Mucosa of descending colon (tissue), 3 donors: ENCODE results near the gene COL4A2. TPM values are rescaled to one million over a fixed set of nuclear protein-coding genes. Genes with fewer than 3 reads are reported as not detected.
"Not testable (repeated sequence)": the region's sequence is repeated elsewhere in the genome, so short reads cannot be mapped to it uniquely, and the experiment has no call there.

Source experiments
- ATAC-seq: fragments of 200-7000 bp; cut with Tn5 transposase; one replicate; pipeline ENCODE4 v1.9.1; 2020; ENCODE audit warnings: mild to moderate bottlenecking, moderate library complexity
- DNase-seq, 3 donors: peaks; one replicate each; pipeline ENCODE4 v3.0.0-alpha.2; 2020
- H3K36me3 ChIP-seq: fragments of 200-600 bp; one replicate; pipeline ENCODE4 v1.8.0; 2021; ENCODE audit warnings: low read depth, mild to moderate bottlenecking
- H3K4me1 ChIP-seq: fragments of 200-600 bp; one replicate; pipeline ENCODE4 v1.8.0; 2021; ENCODE audit warnings: low read depth, mild to moderate bottlenecking
- H3K4me3 ChIP-seq: fragments of 200-600 bp; one replicate; pipeline ENCODE4 v1.8.0; 2021; ENCODE audit warnings: mild to moderate bottlenecking
- H3K9me3 ChIP-seq: fragments of 200-600 bp; one replicate; pipeline ENCODE4 v1.8.0; 2021; ENCODE audit warnings: mild to moderate bottlenecking
- intact Hi-C, 2 donors: fragments of 100-400 bp; cut with DNase I in 1 of 2; cut with micrococcal nuclease in 1 of 2; formaldehyde crosslinking; loops; one replicate each; pipeline versions ENCODE4 v1.11.0 to v1.11.1; 2022; cut with DNase I, micrococcal nuclease
- total RNA-seq, 3 donors: library from RNA; stranded (reverse); fragmentation: NEBNext Ultra II Directional in 2 of 3; extraction: Animal tissue kit (Norgen Biotek cat#: 25700) in 2 of 3; gene quantifications; one replicate each; pipeline versions ENCODE4 v1.2.1 to v1.2.4, GENCODE V29; 2021 to 2023
- TF ChIP-seq, protein P1 (sequence below): fragments of 200-600 bp; IDR thresholded peaks from one replicate; pipeline ENCODE4 v1.8.0; 2022; ENCODE audit warnings: antibody characterized with exemption, mild to moderate bottlenecking
- donor health status: DM: no; HTN: no; CAD: no; lungs with moderate emphysema.
- donor health status: DM: no; HTN: no; CAD: no.
- donor health status: DM: no; HTN: yes; CAD: no.

The COL4A2 gene
- total RNA-seq, 3 donors from 2014 or later: 33.5 to 389 (median 74.2) TPM

- Histone ChIP-seq H3K4me3 (no peak overlapping the region), H3K9me3 (no peaks in the 10 kb centered on the region), H3K4me1 (no peaks in the 10 kb centered on the region), H3K36me3 (no peaks in the 10 kb centered on the region)
- intact Hi-C loops: no loop called here
- ATAC-seq (no peak), DNase-seq (no peak)
- TF ChIP-seq, protein P1, sequence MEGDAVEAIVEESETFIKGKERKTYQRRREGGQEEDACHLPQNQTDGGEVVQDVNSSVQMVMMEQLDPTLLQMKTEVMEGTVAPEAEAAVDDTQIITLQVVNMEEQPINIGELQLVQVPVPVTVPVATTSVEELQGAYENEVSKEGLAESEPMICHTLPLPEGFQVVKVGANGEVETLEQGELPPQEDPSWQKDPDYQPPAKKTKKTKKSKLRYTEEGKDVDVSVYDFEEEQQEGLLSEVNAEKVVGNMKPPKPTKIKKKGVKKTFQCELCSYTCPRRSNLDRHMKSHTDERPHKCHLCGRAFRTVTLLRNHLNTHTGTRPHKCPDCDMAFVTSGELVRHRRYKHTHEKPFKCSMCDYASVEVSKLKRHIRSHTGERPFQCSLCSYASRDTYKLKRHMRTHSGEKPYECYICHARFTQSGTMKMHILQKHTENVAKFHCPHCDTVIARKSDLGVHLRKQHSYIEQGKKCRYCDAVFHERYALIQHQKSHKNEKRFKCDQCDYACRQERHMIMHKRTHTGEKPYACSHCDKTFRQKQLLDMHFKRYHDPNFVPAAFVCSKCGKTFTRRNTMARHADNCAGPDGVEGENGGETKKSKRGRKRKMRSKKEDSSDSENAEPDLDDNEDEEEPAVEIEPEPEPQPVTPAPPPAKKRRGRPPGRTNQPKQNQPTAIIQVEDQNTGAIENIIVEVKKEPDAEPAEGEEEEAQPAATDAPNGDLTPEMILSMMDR: no peak
These were observed 142.3 kb downstream of the COL4A2 start for GRCh38 chr13:110449219-110450015.

- Histone ChIP-seq H3K4me3 (no peak overlapping the region), H3K4me1 (no peaks in the 10 kb centered on the region), H3K36me3 (no peaks in the 10 kb centered on the region), H3K9me3 (no peaks in the 10 kb centered on the region)
- ATAC-seq: no peak
- TF ChIP-seq, protein P1: no peak
- intact Hi-C loops: no loop called here
- DNase-seq: no peak
These were observed 143.2 kb downstream of the COL4A2 start for GRCh38 chr13:110450016-110450900.

- ATAC-seq (no peak), DNase-seq (no peak)
- no peaks in the 10 kb centered on the region for H3K36me3 ChIP-seq
- no peak overlapping the region for H3K4me3 ChIP-seq
- H3K4me1 ChIP-seq: no peaks in the 10 kb centered on the region
- no peaks in the 10 kb centered on the region for H3K9me3 ChIP-seq
- TF ChIP-seq, protein P1: no peak
- intact Hi-C loops: no loop called here
These were observed 144.1 kb downstream of the COL4A2 start for GRCh38 chr13:110450941-110451730.

GRCh38 chr13:110453091-110453490 is 146.0 kb downstream of the COL4A2 start:
- intact Hi-C loops, H3K36me3 ChIP-seq, H3K4me3 ChIP-seq, DNase-seq, ATAC-seq, H3K4me1 ChIP-seq, H3K9me3 ChIP-seq: not testable (repeated sequence)

- Histone ChIP-seq H3K36me3 (no peaks in the 10 kb centered on the region), H3K4me1 (no peaks in the 10 kb centered on the region), H3K9me3 (no peaks in the 10 kb centered on the region), H3K4me3 (no peak overlapping the region)
- ATAC-seq: no peak
- TF ChIP-seq, protein P1: no peak
- intact Hi-C loops: no loop called here
- no peak for DNase-seq
These were observed 146.7 kb downstream of the COL4A2 start for GRCh38 chr13:110453797-110454196.
